Bronchial epithelial cell (primary cell): Measurements from ENCODE around the gene DYNLRB2. TPM values are rescaled to one million over a fixed set of nuclear protein-coding genes. Genes with fewer than 3 reads are reported as not detected.
A peak's percentile ranks its signal among the peaks of the same experiment; 100 is the strongest.

Experiments used
- DNase-seq: peaks from one replicate; pipeline ENCODE4 v3.0.0-alpha.2; 2010; ENCODE audit warnings: low read depth
- FAIRE-seq: peaks from 2 replicates; lab custom pipeline; 2011; peaks lifted over from hg19 to GRCh38; lab: Jason Lieb, UNC
- H3K27me3 ChIP-seq: 2 replicates; pipeline ENCODE4 v1.5.1; 2011; ENCODE audit warnings: low read length; ENCODE audit not compliant: control insufficient read depth, insufficient read depth
- H3K36me3 ChIP-seq: 2 replicates; pipeline ENCODE4 v1.5.1; 2011; ENCODE audit warnings: low read length; ENCODE audit not compliant: control insufficient read depth, insufficient read depth
- H3K4me3 ChIP-seq: 2 replicates; pipeline ENCODE4 v1.5.1; 2011; ENCODE audit warnings: mild to moderate bottlenecking, low read depth, low read length, control low read depth
- total RNA-seq: library from RNA; depleted of rRNA; stranded (reverse); fragments of >200 nt; gene quantifications from 2 replicates; pipeline ENCODE4 v1.2.1, GENCODE V29; 2014
- TF ChIP-seq, protein P1 (sequence below): IDR thresholded peaks from 2 replicates; pipeline ENCODE4 v1.5.1; 2011; ENCODE audit warnings: mild to moderate bottlenecking, moderate library complexity, low read length, control low read depth, inconsistent platforms; ENCODE audit not compliant: insufficient read depth, severe bottlenecking

Gene DYNLRB2
- total RNA-seq, 1 donor from 2014 or later: not detected

DNA sequence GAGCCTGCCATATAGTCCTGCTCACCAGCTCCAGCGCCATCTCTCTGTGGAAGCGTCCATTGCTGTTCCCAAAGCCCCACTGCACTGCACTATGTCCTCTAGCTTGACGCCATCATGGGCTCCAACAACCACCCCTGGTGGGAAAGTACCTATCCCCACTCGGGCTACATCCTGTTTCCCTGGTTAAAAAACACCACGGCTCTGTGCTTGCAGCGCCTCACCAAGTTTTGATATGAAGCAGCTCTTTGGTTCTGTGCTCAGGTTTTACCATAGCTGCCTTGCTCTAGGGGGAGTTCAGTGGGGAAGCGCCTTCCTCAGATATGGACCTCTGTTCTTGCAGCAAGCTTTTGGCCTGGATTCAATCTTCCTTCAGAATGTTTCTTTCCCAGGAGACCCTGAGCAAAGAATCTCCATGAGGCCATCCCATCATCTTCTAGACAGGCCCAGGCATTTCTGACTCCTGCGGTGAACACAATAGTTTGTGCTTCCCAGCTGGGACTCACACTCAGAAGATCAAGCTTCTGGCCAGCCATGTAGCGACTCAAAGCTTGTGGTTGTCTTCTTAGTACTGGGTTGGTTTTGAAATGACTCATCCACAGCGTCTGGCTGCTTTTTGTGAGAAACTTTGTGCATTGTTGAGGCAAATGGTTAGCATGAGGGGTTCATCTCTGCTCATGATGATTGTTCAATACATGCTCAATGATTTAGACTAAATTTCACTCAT lies 39.5 kb downstream of the DYNLRB2 start:
- no peak overlapping the region for H3K4me3 ChIP-seq
- TF ChIP-seq, protein P1, sequence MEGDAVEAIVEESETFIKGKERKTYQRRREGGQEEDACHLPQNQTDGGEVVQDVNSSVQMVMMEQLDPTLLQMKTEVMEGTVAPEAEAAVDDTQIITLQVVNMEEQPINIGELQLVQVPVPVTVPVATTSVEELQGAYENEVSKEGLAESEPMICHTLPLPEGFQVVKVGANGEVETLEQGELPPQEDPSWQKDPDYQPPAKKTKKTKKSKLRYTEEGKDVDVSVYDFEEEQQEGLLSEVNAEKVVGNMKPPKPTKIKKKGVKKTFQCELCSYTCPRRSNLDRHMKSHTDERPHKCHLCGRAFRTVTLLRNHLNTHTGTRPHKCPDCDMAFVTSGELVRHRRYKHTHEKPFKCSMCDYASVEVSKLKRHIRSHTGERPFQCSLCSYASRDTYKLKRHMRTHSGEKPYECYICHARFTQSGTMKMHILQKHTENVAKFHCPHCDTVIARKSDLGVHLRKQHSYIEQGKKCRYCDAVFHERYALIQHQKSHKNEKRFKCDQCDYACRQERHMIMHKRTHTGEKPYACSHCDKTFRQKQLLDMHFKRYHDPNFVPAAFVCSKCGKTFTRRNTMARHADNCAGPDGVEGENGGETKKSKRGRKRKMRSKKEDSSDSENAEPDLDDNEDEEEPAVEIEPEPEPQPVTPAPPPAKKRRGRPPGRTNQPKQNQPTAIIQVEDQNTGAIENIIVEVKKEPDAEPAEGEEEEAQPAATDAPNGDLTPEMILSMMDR: no peak
- H3K27me3 ChIP-seq: peaks cover 1% of the 10 kb centered on the region
- no peak for FAIRE-seq
- peak; percentile 23 for DNase-seq
- H3K36me3 ChIP-seq: no peaks in the 10 kb centered on the region

DNA sequence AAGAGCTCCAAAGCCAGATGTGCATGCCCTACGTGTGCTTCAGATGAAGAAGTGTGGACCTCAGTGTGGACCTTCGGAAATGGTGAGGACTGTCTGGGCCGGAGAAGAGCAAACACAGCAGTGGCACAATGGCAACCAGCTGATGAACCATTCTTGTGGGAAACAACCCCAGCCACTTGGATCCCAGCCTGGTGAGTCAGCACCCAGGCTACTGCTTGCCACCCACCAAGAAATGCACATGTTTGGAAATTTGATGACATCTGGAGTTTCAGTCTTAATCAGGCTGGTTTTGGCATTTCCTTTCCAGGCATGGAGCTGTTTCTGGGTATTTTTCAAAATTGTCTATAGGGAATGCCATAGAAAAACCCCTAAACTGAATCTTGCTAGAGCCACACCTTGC lies 42.7 kb downstream of the DYNLRB2 start:
- FAIRE-seq: no peak
- peaks cover 1% of the 10 kb centered on the region for H3K27me3 ChIP-seq
- DNase-seq: peak; percentile 69
- H3K4me3 ChIP-seq: no peak overlapping the region
- TF ChIP-seq, protein P1: no peak
- no peaks in the 10 kb centered on the region for H3K36me3 ChIP-seq

DNA sequence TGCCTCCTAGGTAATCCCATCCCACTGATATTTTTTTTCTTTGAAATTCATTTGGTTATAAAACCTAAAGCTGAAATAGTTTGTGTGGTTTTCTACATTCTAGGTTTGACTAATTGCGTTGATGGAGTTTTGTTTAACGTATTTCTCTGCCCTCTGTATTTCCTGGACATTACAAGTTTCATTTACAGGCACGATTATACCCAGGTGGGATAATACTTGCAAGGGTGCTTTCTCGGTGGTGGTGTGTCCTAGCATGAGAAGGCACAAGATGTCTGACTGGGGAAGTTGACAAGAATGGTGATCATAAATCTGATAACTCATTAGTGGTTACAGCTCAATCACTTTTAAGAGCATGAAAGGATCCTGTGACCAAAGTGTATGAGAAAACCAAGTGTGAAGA lies 45.0 kb downstream of the DYNLRB2 start:
- TF ChIP-seq, protein P1: no peak
- peaks cover 1% of the 10 kb centered on the region for H3K27me3 ChIP-seq
- DNase-seq (no peak), FAIRE-seq (no peak)
- H3K36me3 ChIP-seq: no peaks in the 10 kb centered on the region
- no peak overlapping the region for H3K4me3 ChIP-seq

GRCh38 chr16:80586476-80586875 lies 45.7 kb downstream of the DYNLRB2 start:
- FAIRE-seq (no peak), DNase-seq (no peak)

DNA sequence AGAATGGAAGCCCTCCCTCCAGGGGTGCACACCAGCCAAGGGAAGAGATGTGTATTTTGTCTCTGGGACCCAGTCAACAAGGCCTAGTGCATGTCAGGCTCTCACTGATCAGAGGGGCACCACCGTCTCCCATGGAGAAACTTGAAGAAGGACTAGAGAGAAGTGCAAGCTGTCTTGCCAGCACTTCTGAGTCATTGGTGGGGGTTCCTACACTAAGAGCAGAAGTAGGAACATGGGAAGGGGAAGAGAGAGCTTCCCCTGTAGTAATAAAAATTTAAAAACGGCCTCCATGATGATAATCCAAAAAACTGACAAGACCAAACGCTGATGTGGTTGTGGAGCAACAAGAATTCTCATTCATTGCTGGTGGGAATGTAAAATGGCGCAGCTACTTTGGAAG lies 46.3 kb downstream of the DYNLRB2 start:
- H3K27me3 ChIP-seq: peaks cover 1% of the 10 kb centered on the region
- FAIRE-seq: no peak
- no peak overlapping the region for H3K4me3 ChIP-seq
- H3K36me3 ChIP-seq: no peaks in the 10 kb centered on the region
- DNase-seq: no peak
- TF ChIP-seq, protein P1: no peak

More at GRCh38 chr16:80586476-80586875, 45.7 kb downstream of the DYNLRB2 start:
- no peaks in the 10 kb centered on the region for H3K36me3 ChIP-seq
- peaks cover 1% of the 10 kb centered on the region for H3K27me3 ChIP-seq
- TF ChIP-seq, protein P1: no peak
- H3K4me3 ChIP-seq: no peak overlapping the region
